BLaER1 treated with 17β-estradiol and CSF1 and Interleukin-3, amounts not matched to agents 10 nM and 100 nM (cell line): ENCODE results near the gene KATNB1.
"Not testable (repeated sequence)": the region's sequence is repeated elsewhere in the genome, so short reads cannot be mapped to it uniquely, and the experiment has no call there.

ENCODE experiments used
- H3K27ac ChIP-seq, 11 experiments: shearing (Covaris generic); formaldehyde crosslinking; 2 replicates each; pipeline ENCODE4 v1.8.1; 2022
- H3K27me3 ChIP-seq, 11 experiments: shearing (Covaris generic); formaldehyde crosslinking; 2 replicates each; pipeline ENCODE4 v1.8.1; 2022
- H3K36me3 ChIP-seq, 11 experiments: shearing (Covaris generic); formaldehyde crosslinking; 2 replicates each; pipeline ENCODE4 v1.8.1; 2022
- H3K4me1 ChIP-seq, 10 experiments: shearing (Covaris generic); formaldehyde crosslinking; 2 replicates each; pipeline ENCODE4 v1.8.1; 2022
- H3K4me2 ChIP-seq, 11 experiments: shearing (Covaris generic); formaldehyde crosslinking; 2 replicates each; pipeline ENCODE4 v1.8.1; 2022
- H3K4me3 ChIP-seq, 10 experiments: shearing (Covaris generic); formaldehyde crosslinking; 2 replicates each; pipeline ENCODE4 v1.8.1; 2022
- H3K9ac ChIP-seq, 11 experiments: shearing (Covaris generic); formaldehyde crosslinking; 2 replicates each; pipeline ENCODE4 v1.8.1; 2022
- H3K9me3 ChIP-seq, 11 experiments: shearing (Covaris generic); formaldehyde crosslinking; replicated peaks in 1 of 11; 2 replicates each; pipeline ENCODE4 v1.8.1; 2022
- H4K20me1 ChIP-seq, 11 experiments: shearing (Covaris generic); formaldehyde crosslinking; 2 replicates each; pipeline ENCODE4 v1.8.1; 2022
- Cebpa-rat ChIP-seq, 11 experiments: shearing (Covaris generic); IDR thresholded peaks; 2 replicates each; pipeline ENCODE4 v1.8.1; 2022

The KATNB1 gene

GRCh38 chr16:57778658-57779057 lies 43.1 kb downstream of the KATNB1 start:
- peaks cover 0 to 93% (median 0%) of the 10 kb centered on the region in 11 experiments; a peak in 8 of 22 replicates for H4K20me1 ChIP-seq
- no peaks in the 10 kb centered on the region for H3K27me3 ChIP-seq
- H3K36me3 ChIP-seq: peaks cover 0 to 97% (median 9%) of the 10 kb centered on the region in 11 experiments; a peak in 11 of 22 replicates
- no peak overlapping the region for H3K27ac ChIP-seq
- H3K4me1 ChIP-seq: peaks cover 0 to 33% (median 4%) of the 10 kb centered on the region in 10 experiments; a peak in 9 of 20 replicates
- H3K9ac ChIP-seq: no peak overlapping the region
- no peak overlapping the region for H3K4me3 ChIP-seq
- no peak overlapping the region for H3K4me2 ChIP-seq
- no peaks in the 10 kb centered on the region for H3K9me3 ChIP-seq
- no peak for TF ChIP-seq Cebpa-rat (IDR thresholded peaks at IDR 0.05)

GRCh38 chr16:57779836-57780235 lies 44.3 kb downstream of the KATNB1 start:
- H3K27ac ChIP-seq, H3K4me3 ChIP-seq, H3K9me3 ChIP-seq, H3K4me2 ChIP-seq, H3K9ac ChIP-seq, H3K27me3 ChIP-seq: not testable (repeated sequence)
- Histone ChIP-seq H3K36me3 (peaks cover 0 to 97% (median 9%) of the 10 kb centered on the region in 11 experiments; a peak in 11 of 22 replicates), H3K4me1 (peaks cover 0 to 28% (median 4%) of the 10 kb centered on the region in 10 experiments; a peak in 9 of 20 replicates), H4K20me1 (peaks cover 0 to 93% (median 0%) of the 10 kb centered on the region in 11 experiments; a peak in 8 of 22 replicates)

- H3K4me3 ChIP-seq: no peak overlapping the region
- H3K36me3 ChIP-seq: peaks cover 0 to 97% (median 7%) of the 10 kb centered on the region in 11 experiments; a peak in 11 of 22 replicates
- no peak overlapping the region for H3K27ac ChIP-seq
- no peak for TF ChIP-seq Cebpa-rat (IDR thresholded peaks at IDR 0.05)
- H3K9me3 ChIP-seq: no peaks in the 10 kb centered on the region
- no peak overlapping the region for H3K4me2 ChIP-seq
- H3K9ac ChIP-seq: no peak overlapping the region
- H3K27me3 ChIP-seq: no peaks in the 10 kb centered on the region
- H3K4me1 ChIP-seq: peaks cover 0 to 15% (median 4%) of the 10 kb centered on the region in 10 experiments; a peak in 7 of 20 replicates
- H4K20me1 ChIP-seq: peaks cover 0 to 93% (median 0%) of the 10 kb centered on the region in 11 experiments; a peak in 6 of 22 replicates
Observed at GRCh38 chr16:57781349-57781740, 45.8 kb downstream of the KATNB1 start.

- TF ChIP-seq Cebpa-rat (IDR thresholded peaks at IDR 0.05): no peak
- Histone ChIP-seq H3K9ac (no peak overlapping the region), H3K4me1 (peaks cover 0 to 15% (median 4%) of the 10 kb centered on the region in 10 experiments; a peak in 7 of 20 replicates), H3K36me3 (peaks cover 0 to 97% (median 7%) of the 10 kb centered on the region in 11 experiments; a peak in 8 of 22 replicates), H3K27me3 (no peaks in the 10 kb centered on the region), H4K20me1 (peaks cover 0 to 93% (median 0%) of the 10 kb centered on the region in 11 experiments; a peak in 6 of 22 replicates), H3K4me3 (no peak overlapping the region), H3K9me3 (no peaks in the 10 kb centered on the region), H3K27ac (no peak overlapping the region), H3K4me2 (peak overlapping the region in 2 of 11 experiments; percentile 42 to 43; a peak in 3 of 22 replicates)
Observed at GRCh38 chr16:57781741-57782606, 46.4 kb downstream of the KATNB1 start.

- H3K36me3 ChIP-seq: peaks cover 0 to 97% (median 7%) of the 10 kb centered on the region in 11 experiments; a peak in 8 of 22 replicates
- H3K9ac ChIP-seq, H3K4me3 ChIP-seq, H3K9me3 ChIP-seq, H3K27ac ChIP-seq, H3K27me3 ChIP-seq: not testable (repeated sequence)
- H3K4me1 ChIP-seq: peaks cover 0 to 15% (median 4%) of the 10 kb centered on the region in 10 experiments; a peak in 7 of 20 replicates
- peak overlapping the region in 2 of 11 experiments; percentile 42 to 43; a peak in 2 of 22 replicates for H3K4me2 ChIP-seq
- H4K20me1 ChIP-seq: peaks cover 0 to 93% (median 0%) of the 10 kb centered on the region in 11 experiments; a peak in 6 of 22 replicates
Observed at GRCh38 chr16:57782607-57783055, 47.1 kb downstream of the KATNB1 start.

GRCh38 chr16:57783116-57783515 lies 47.5 kb downstream of the KATNB1 start:
- no peak overlapping the region for H3K9ac ChIP-seq
- H3K36me3 ChIP-seq: peaks cover 0 to 97% (median 7%) of the 10 kb centered on the region in 11 experiments; a peak in 8 of 22 replicates
- H4K20me1 ChIP-seq: peaks cover 0 to 93% (median 0%) of the 10 kb centered on the region in 11 experiments; a peak in 6 of 22 replicates
- no peaks in the 10 kb centered on the region for H3K27me3 ChIP-seq
- no peak for TF ChIP-seq Cebpa-rat (IDR thresholded peaks at IDR 0.05)
- H3K4me2 ChIP-seq: no peak overlapping the region
- H3K4me1 ChIP-seq: peaks cover 0 to 15% (median 4%) of the 10 kb centered on the region in 10 experiments; a peak in 7 of 20 replicates
- H3K27ac ChIP-seq: no peak overlapping the region
- H3K9me3 ChIP-seq: no peaks in the 10 kb centered on the region
- H3K4me3 ChIP-seq: no peak overlapping the region

GRCh38 chr16:57783883-57784282 lies 48.3 kb downstream of the KATNB1 start:
- H4K20me1 ChIP-seq: peaks cover 0 to 93% (median 0%) of the 10 kb centered on the region in 11 experiments; a peak in 6 of 22 replicates
- peaks cover 0 to 15% (median 4%) of the 10 kb centered on the region in 10 experiments; a peak in 7 of 20 replicates for H3K4me1 ChIP-seq
- no peaks in the 10 kb centered on the region for H3K9me3 ChIP-seq
- no peaks in the 10 kb centered on the region for H3K27me3 ChIP-seq
- H3K36me3 ChIP-seq: peaks cover 0 to 97% (median 7%) of the 10 kb centered on the region in 11 experiments; a peak in 10 of 22 replicates
- no peak for TF ChIP-seq Cebpa-rat (IDR thresholded peaks at IDR 0.05)
- no peak overlapping the region for H3K4me2 ChIP-seq
- H3K4me3 ChIP-seq: no peak overlapping the region
- no peak overlapping the region for H3K9ac ChIP-seq
- no peak overlapping the region for H3K27ac ChIP-seq

- H3K9me3 ChIP-seq: no peaks in the 10 kb centered on the region
- H3K9ac ChIP-seq: no peak overlapping the region
- peaks cover 0 to 97% (median 7%) of the 10 kb centered on the region in 11 experiments; a peak in 10 of 22 replicates for H3K36me3 ChIP-seq
- H3K27me3 ChIP-seq: no peaks in the 10 kb centered on the region
- TF ChIP-seq Cebpa-rat (IDR thresholded peaks at IDR 0.05): no peak
- H3K4me1 ChIP-seq: peaks cover 0 to 15% (median 4%) of the 10 kb centered on the region in 10 experiments; a peak in 7 of 20 replicates
- H3K27ac ChIP-seq: no peak overlapping the region
- peaks cover 0 to 93% (median 0%) of the 10 kb centered on the region in 11 experiments; a peak in 6 of 22 replicates for H4K20me1 ChIP-seq
- no peak overlapping the region for H3K4me2 ChIP-seq
- no peak overlapping the region for H3K4me3 ChIP-seq
Observed at GRCh38 chr16:57784334-57784733, 48.8 kb downstream of the KATNB1 start.

GRCh38 chr16:57785385-57785784 lies 49.8 kb downstream of the KATNB1 start:
- no peaks in the 10 kb centered on the region for H3K9me3 ChIP-seq
- no peak overlapping the region for H3K27ac ChIP-seq
- H4K20me1 ChIP-seq: peaks cover 0 to 89% (median 0%) of the 10 kb centered on the region in 11 experiments; a peak in 6 of 22 replicates
- H3K4me2 ChIP-seq: no peak overlapping the region
- no peaks in the 10 kb centered on the region for H3K27me3 ChIP-seq
- peaks cover 0 to 15% (median 4%) of the 10 kb centered on the region in 10 experiments; a peak in 7 of 20 replicates for H3K4me1 ChIP-seq
- no peak overlapping the region for H3K4me3 ChIP-seq
- H3K36me3 ChIP-seq: peaks cover 0 to 98% (median 12%) of the 10 kb centered on the region in 11 experiments; a peak in 12 of 22 replicates
- TF ChIP-seq Cebpa-rat (IDR thresholded peaks at IDR 0.05): no peak
- no peak overlapping the region for H3K9ac ChIP-seq
